ENCODE measurements around the gene RAC3. TPM values are rescaled to one million over a fixed set of nuclear protein-coding genes. Genes with fewer than 3 reads are reported as not detected.

RAC3 gene
- total RNA-seq, 3 donors from 2014 or later (not counting 1 experiment from before 2014, with no cell fraction given), result 0.61 to 2.2 (median 2.1) TPM

DNA sequence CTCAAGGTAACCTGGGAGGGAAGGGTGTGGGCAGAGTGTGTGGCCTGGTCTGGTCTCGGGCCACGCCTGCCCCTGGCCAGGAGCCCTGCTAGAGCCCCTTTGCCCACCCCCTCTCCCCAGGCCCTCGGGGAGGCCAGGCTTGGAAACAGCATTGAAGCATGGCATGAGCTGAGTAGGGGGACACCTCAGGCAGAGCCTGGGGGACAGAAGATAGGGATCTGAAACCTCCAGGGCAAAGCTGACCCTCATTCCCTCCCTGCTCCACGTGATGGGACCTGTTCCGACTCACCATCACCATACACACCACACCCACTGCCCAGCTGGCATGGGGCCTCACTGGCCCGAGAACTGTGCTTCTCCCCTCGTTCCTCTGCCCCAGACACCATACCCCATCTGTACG is 17.6 kb downstream of the RAC3 start:
- Histone ChIP-seq H3K4me3 (ENCODE audit: low read length) (no peak overlapping the region), H3K27me3 (ENCODE audit: control insufficient read depth, insufficient read depth, low read length) (no peaks in the 10 kb centered on the region), H3K36me3 (ENCODE audit: control insufficient read depth, insufficient read depth, low read length) (peaks cover 5% of the 10 kb centered on the region), H3K4me1 (ENCODE audit: control insufficient read depth, insufficient read depth, low read length) (peaks cover 30% of the 10 kb centered on the region), H3K9me3 (ENCODE audit: control insufficient read depth, insufficient read depth, low read length) (no peaks in the 10 kb centered on the region), H3K27ac (ENCODE audit: low read length) (no peak overlapping the region)
- Mint-ChIP-seq H3K4me3 (no peak overlapping the region), H3K9me3 (no peaks in the 10 kb centered on the region), H3K4me1 (peaks cover 0 to 11% of the 10 kb centered on the region in 2 donors), H3K27me3 (ENCODE audit: low read depth in 2 of 2) (no peaks in the 10 kb centered on the region), H3K27ac (no peak overlapping the region), H3K36me3 (no peaks in the 10 kb centered on the region)
- TF ChIP-seq, protein P1, sequence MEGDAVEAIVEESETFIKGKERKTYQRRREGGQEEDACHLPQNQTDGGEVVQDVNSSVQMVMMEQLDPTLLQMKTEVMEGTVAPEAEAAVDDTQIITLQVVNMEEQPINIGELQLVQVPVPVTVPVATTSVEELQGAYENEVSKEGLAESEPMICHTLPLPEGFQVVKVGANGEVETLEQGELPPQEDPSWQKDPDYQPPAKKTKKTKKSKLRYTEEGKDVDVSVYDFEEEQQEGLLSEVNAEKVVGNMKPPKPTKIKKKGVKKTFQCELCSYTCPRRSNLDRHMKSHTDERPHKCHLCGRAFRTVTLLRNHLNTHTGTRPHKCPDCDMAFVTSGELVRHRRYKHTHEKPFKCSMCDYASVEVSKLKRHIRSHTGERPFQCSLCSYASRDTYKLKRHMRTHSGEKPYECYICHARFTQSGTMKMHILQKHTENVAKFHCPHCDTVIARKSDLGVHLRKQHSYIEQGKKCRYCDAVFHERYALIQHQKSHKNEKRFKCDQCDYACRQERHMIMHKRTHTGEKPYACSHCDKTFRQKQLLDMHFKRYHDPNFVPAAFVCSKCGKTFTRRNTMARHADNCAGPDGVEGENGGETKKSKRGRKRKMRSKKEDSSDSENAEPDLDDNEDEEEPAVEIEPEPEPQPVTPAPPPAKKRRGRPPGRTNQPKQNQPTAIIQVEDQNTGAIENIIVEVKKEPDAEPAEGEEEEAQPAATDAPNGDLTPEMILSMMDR (IDR thresholded peaks at IDR 0.05), result no peak
- DNase-seq, result no peak
- 92% methylated on average over 8 of the region's 8 CpGs for WGBS (ENCODE audit: insufficient coverage)
- no peak for ATAC-seq
- intact Hi-C loops (cut with micrococcal nuclease), result no loop called here

DNA sequence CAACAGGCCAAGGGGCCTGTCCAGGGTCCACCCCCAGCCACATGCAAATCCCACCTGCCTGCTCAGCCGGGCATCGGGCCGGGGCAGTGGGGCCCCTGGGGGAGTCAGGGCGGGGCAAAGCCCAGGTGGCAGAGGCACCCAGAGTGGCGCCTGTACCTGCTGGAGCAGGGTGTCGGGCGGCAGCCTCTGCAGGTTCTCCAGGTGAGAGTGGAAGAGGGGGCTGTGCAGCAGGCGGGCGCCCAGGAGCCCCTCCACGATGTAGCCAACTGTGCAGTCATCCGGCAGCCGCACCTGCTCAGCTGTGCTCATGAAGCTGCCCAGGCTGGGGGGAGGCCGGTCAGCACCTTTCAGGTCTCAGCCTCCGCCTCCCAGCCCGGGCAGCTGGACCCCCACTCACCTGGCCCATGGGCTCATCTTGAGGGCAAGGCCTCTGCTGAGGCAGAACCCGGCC is 18.1 kb downstream of the RAC3 start:
- Histone ChIP-seq H3K4me3 (ENCODE audit: low read length) (no peak overlapping the region), H3K27ac (ENCODE audit: low read length) (no peak overlapping the region), H3K9me3 (ENCODE audit: control insufficient read depth, insufficient read depth, low read length) (no peaks in the 10 kb centered on the region), H3K27me3 (ENCODE audit: control insufficient read depth, insufficient read depth, low read length) (no peaks in the 10 kb centered on the region), H3K36me3 (ENCODE audit: control insufficient read depth, insufficient read depth, low read length) (peaks cover 8% of the 10 kb centered on the region), H3K4me1 (ENCODE audit: control insufficient read depth, insufficient read depth, low read length) (peaks cover 30% of the 10 kb centered on the region)
- Mint-ChIP-seq H3K27me3 (ENCODE audit: low read depth in 2 of 2) (no peaks in the 10 kb centered on the region), H3K4me1 (peaks cover 0 to 11% of the 10 kb centered on the region in 2 donors), H3K4me3 (no peak overlapping the region), H3K27ac (no peak overlapping the region), H3K9me3 (no peaks in the 10 kb centered on the region), H3K36me3 (no peaks in the 10 kb centered on the region)
- DNase-seq (no peak), ATAC-seq (no peak)
- intact Hi-C loops (cut with micrococcal nuclease), result no loop called here
- TF ChIP-seq, protein P1 (IDR thresholded peaks at IDR 0.05), result no peak
- WGBS (ENCODE audit: insufficient coverage), result 94% methylated on average over 16 of the region's 16 CpGs

DNA sequence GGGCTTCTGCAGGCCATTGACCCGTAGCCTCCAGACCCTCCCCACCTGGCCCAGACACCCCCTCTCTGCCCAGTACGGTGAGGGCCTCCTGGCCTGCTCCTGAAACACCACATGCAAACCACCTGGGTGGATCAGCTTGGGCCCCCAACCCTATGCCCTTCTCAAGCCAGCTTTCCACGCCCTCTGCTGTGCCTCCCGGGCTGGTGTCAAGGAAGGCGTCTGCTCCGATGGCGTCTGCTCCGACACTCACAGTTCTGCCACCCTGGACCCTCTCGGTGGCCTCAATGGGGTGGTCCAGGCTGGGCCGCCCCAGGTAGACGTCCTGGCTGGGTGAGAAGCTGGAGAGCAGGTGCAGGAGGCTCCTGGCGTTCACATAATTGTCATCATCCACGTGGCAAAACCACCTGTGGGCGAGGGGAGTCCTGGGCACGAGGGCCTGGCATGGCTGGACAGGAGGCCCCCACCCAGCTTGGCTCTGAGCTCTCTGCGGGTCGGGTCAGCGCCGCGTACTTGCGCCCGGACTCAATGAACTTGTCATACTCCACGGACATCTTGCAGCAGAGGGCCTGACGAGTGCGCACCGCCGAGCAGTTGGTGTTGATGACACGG is 18.8 kb downstream of the RAC3 start:
- peaks cover 15% of the 10 kb centered on the region for H3K36me3 ChIP-seq (ENCODE audit: control insufficient read depth, insufficient read depth, low read length)
- TF ChIP-seq, protein P1 (IDR thresholded peaks at IDR 0.05), result no peak

More for the DNA sequence above, 18.8 kb downstream of the RAC3 start:
- peaks cover 0 to 16% of the 10 kb centered on the region in 2 donors for H3K4me1 Mint-ChIP-seq
- no peaks in the 10 kb centered on the region for H3K9me3 Mint-ChIP-seq
- intact Hi-C loops (cut with micrococcal nuclease), result no loop called here
- Histone ChIP-seq H3K27me3 (ENCODE audit: control insufficient read depth, insufficient read depth, low read length) (no peaks in the 10 kb centered on the region), H3K4me3 (ENCODE audit: low read length) (no peak overlapping the region), H3K4me1 (ENCODE audit: control insufficient read depth, insufficient read depth, low read length) (peaks cover 30% of the 10 kb centered on the region), H3K27ac (ENCODE audit: low read length) (no peak overlapping the region), H3K9me3 (ENCODE audit: control insufficient read depth, insufficient read depth, low read length) (no peaks in the 10 kb centered on the region)
- H3K27me3 Mint-ChIP-seq (ENCODE audit: low read depth in 2 of 2), result no peaks in the 10 kb centered on the region
- DNase-seq (no peak), ATAC-seq (no peak)
- peak overlapping the region; percentile 87 for H3K4me3 Mint-ChIP-seq
- peak overlapping the region in 1 of 2 donors; percentile 71 for H3K27ac Mint-ChIP-seq
- H3K36me3 Mint-ChIP-seq, result no peaks in the 10 kb centered on the region
- 95% methylated on average over 28 of the region's 28 CpGs for WGBS (ENCODE audit: insufficient coverage)
